Activated T-helper 17 cell treated with anti-CD3 and anti-CD28 coated beads, Interleukin-2, amount 50 U/mL, for 72 hours (primary cell): ENCODE data around the gene DNAJC18. TPM values are rescaled to one million over a fixed set of nuclear protein-coding genes. Genes with fewer than 3 reads are reported as not detected.

ENCODE experiments used
- ATAC-seq: fragments of 150-1000 bp; cut with Tn5 transposase; replicated peaks from 2 replicates; pipeline ENCODE4 v1.10.0; 2021; ENCODE audit warnings: mild to moderate bottlenecking, moderate library complexity
- H3K27ac Mint-ChIP-seq: one replicate; pipeline ENCODE4 v1.8.0; 2022; ENCODE audit warnings: mixed read lengths
- H3K27me3 Mint-ChIP-seq: one replicate; pipeline ENCODE4 v1.8.0; 2022; ENCODE audit warnings: mixed read lengths
- H3K36me3 Mint-ChIP-seq: one replicate; pipeline ENCODE4 v1.8.0; 2022; ENCODE audit warnings: low read depth, mild to moderate bottlenecking, mixed read lengths
- H3K4me1 Mint-ChIP-seq: one replicate; pipeline ENCODE4 v1.8.0; 2022; ENCODE audit warnings: mixed read lengths
- H3K4me3 Mint-ChIP-seq: one replicate; pipeline ENCODE4 v1.8.0; 2022; ENCODE audit warnings: mild to moderate bottlenecking, mixed read lengths
- H3K9me3 Mint-ChIP-seq: one replicate; pipeline ENCODE4 v1.8.0; 2022; ENCODE audit warnings: mixed read lengths
- total RNA-seq, 2 donors: library from RNA; stranded (reverse); gene quantifications; one replicate each; pipeline ENCODE4 v1.2.3, GENCODE V29; 2022

The DNAJC18 gene
- total RNA-seq, 2 donors from 2014 or later = 23.4 to 41.5 TPM

GRCh38 chr5:139426203-139426885 is 13.0 kb downstream of the DNAJC18 start:
- Mint-ChIP-seq H3K36me3 (peaks cover 93% of the 10 kb centered on the region), H3K9me3 (no peaks in the 10 kb centered on the region), H3K27ac (no peak overlapping the region), H3K27me3 (no peaks in the 10 kb centered on the region), H3K4me1 (peaks cover 6% of the 10 kb centered on the region), H3K4me3 (no peak overlapping the region)
- ATAC-seq = no peak

GRCh38 chr5:139425497-139425896 is 13.8 kb downstream of the DNAJC18 start:
- H3K36me3 Mint-ChIP-seq = peaks cover 95% of the 10 kb centered on the region
- H3K27me3 Mint-ChIP-seq = no peaks in the 10 kb centered on the region
- no peaks in the 10 kb centered on the region for H3K9me3 Mint-ChIP-seq
- peaks cover 6% of the 10 kb centered on the region for H3K4me1 Mint-ChIP-seq
- no peak for ATAC-seq
- H3K4me3 Mint-ChIP-seq = no peak overlapping the region
- H3K27ac Mint-ChIP-seq = no peak overlapping the region

- H3K4me1 Mint-ChIP-seq = peaks cover 6% of the 10 kb centered on the region
- H3K36me3 Mint-ChIP-seq = peaks cover 96% of the 10 kb centered on the region
- H3K27me3 Mint-ChIP-seq = no peaks in the 10 kb centered on the region
- peak overlapping the region; percentile 65 for H3K27ac Mint-ChIP-seq
- no peaks in the 10 kb centered on the region for H3K9me3 Mint-ChIP-seq
- ATAC-seq = peak; percentile 92
- H3K4me3 Mint-ChIP-seq = peak overlapping the region; percentile 27
Measured at GRCh38 chr5:139422307-139422893, 16.9 kb downstream of the DNAJC18 start.

GRCh38 chr5:139419226-139420192 is 19.8 kb downstream of the DNAJC18 start:
- Mint-ChIP-seq H3K27me3 (no peaks in the 10 kb centered on the region), H3K4me1 (peaks cover 29% of the 10 kb centered on the region), H3K4me3 (no peak overlapping the region), H3K9me3 (no peaks in the 10 kb centered on the region), H3K36me3 (peaks cover 99% of the 10 kb centered on the region), H3K27ac (peak overlapping the region; percentile 59)
- no peak for ATAC-seq

GRCh38 chr5:139418793-139419192 is 20.5 kb downstream of the DNAJC18 start:
- Mint-ChIP-seq H3K27me3 (no peaks in the 10 kb centered on the region), H3K36me3 (peaks cover 99% of the 10 kb centered on the region), H3K4me3 (no peak overlapping the region), H3K9me3 (no peaks in the 10 kb centered on the region), H3K4me1 (peaks cover 35% of the 10 kb centered on the region), H3K27ac (peak overlapping the region; percentile 59)
- no peak for ATAC-seq

- peaks cover 40% of the 10 kb centered on the region for H3K4me1 Mint-ChIP-seq
- H3K9me3 Mint-ChIP-seq = no peaks in the 10 kb centered on the region
- H3K27me3 Mint-ChIP-seq = no peaks in the 10 kb centered on the region
- peak overlapping the region; percentile 86 for H3K4me3 Mint-ChIP-seq
- H3K36me3 Mint-ChIP-seq = peaks cover 99% of the 10 kb centered on the region
- ATAC-seq = no peak
- H3K27ac Mint-ChIP-seq = peak overlapping the region; percentile 99
Measured at GRCh38 chr5:139417214-139417613, 22.1 kb downstream of the DNAJC18 start.

- Mint-ChIP-seq H3K4me3 (peak overlapping the region; percentile 86), H3K9me3 (no peaks in the 10 kb centered on the region), H3K4me1 (peaks cover 37% of the 10 kb centered on the region), H3K27me3 (no peaks in the 10 kb centered on the region), H3K27ac (peak overlapping the region; percentile 99), H3K36me3 (peaks cover 99% of the 10 kb centered on the region)
- ATAC-seq = no peak
Measured at GRCh38 chr5:139416651-139417050, 22.7 kb downstream of the DNAJC18 start.

- no peak for ATAC-seq
- no peaks in the 10 kb centered on the region for H3K9me3 Mint-ChIP-seq
- peaks cover 92% of the 10 kb centered on the region for H3K36me3 Mint-ChIP-seq
- H3K27me3 Mint-ChIP-seq = no peaks in the 10 kb centered on the region
- H3K4me1 Mint-ChIP-seq = peaks cover 37% of the 10 kb centered on the region
- H3K27ac Mint-ChIP-seq = peak overlapping the region; percentile 99
- H3K4me3 Mint-ChIP-seq = peak overlapping the region; percentile 86
Measured at GRCh38 chr5:139415869-139416268, 23.5 kb downstream of the DNAJC18 start.

GRCh38 chr5:139415221-139415861 is 24.0 kb downstream of the DNAJC18 start:
- peak; percentile 77 for ATAC-seq
- Mint-ChIP-seq H3K27me3 (no peaks in the 10 kb centered on the region), H3K36me3 (peaks cover 87% of the 10 kb centered on the region), H3K27ac (peak overlapping the region; percentile 99), H3K4me3 (peak overlapping the region; percentile 86), H3K4me1 (peaks cover 37% of the 10 kb centered on the region), H3K9me3 (no peaks in the 10 kb centered on the region)

GRCh38 chr5:139414581-139415130 is 24.7 kb downstream of the DNAJC18 start:
- H3K4me1 Mint-ChIP-seq = peaks cover 37% of the 10 kb centered on the region
- H3K4me3 Mint-ChIP-seq = peak overlapping the region; percentile 86
- H3K27ac Mint-ChIP-seq = peak overlapping the region; percentile 99
- no peaks in the 10 kb centered on the region for H3K27me3 Mint-ChIP-seq
- H3K9me3 Mint-ChIP-seq = no peaks in the 10 kb centered on the region
- peak; percentile 57 for ATAC-seq
- peaks cover 80% of the 10 kb centered on the region for H3K36me3 Mint-ChIP-seq

- no peaks in the 10 kb centered on the region for H3K9me3 Mint-ChIP-seq
- peak overlapping the region; percentile 86 for H3K4me3 Mint-ChIP-seq
- H3K4me1 Mint-ChIP-seq = peaks cover 37% of the 10 kb centered on the region
- ATAC-seq = peak; percentile 65
- H3K27ac Mint-ChIP-seq = peak overlapping the region; percentile 99
- H3K27me3 Mint-ChIP-seq = no peaks in the 10 kb centered on the region
- H3K36me3 Mint-ChIP-seq = peaks cover 73% of the 10 kb centered on the region
Measured at GRCh38 chr5:139413963-139414362, 25.4 kb downstream of the DNAJC18 start.

GRCh38 chr5:139413153-139413552 is 26.2 kb downstream of the DNAJC18 start:
- Mint-ChIP-seq H3K4me1 (peaks cover 37% of the 10 kb centered on the region), H3K27me3 (no peaks in the 10 kb centered on the region), H3K4me3 (peak overlapping the region; percentile 86), H3K36me3 (peaks cover 65% of the 10 kb centered on the region), H3K27ac (peak overlapping the region; percentile 99), H3K9me3 (no peaks in the 10 kb centered on the region)
- ATAC-seq = no peak

GRCh38 chr5:139410993-139411828 is 28.1 kb downstream of the DNAJC18 start:
- peaks cover 40% of the 10 kb centered on the region for H3K4me1 Mint-ChIP-seq
- no peak overlapping the region for H3K4me3 Mint-ChIP-seq
- no peak overlapping the region for H3K27ac Mint-ChIP-seq
- H3K9me3 Mint-ChIP-seq = no peaks in the 10 kb centered on the region
- H3K27me3 Mint-ChIP-seq = no peaks in the 10 kb centered on the region
- no peak for ATAC-seq
- H3K36me3 Mint-ChIP-seq = peaks cover 46% of the 10 kb centered on the region
